ENCODE results near the gene SNRPA1.
A peak's percentile ranks its signal among the peaks of the same experiment; 100 is the strongest.

DNA sequence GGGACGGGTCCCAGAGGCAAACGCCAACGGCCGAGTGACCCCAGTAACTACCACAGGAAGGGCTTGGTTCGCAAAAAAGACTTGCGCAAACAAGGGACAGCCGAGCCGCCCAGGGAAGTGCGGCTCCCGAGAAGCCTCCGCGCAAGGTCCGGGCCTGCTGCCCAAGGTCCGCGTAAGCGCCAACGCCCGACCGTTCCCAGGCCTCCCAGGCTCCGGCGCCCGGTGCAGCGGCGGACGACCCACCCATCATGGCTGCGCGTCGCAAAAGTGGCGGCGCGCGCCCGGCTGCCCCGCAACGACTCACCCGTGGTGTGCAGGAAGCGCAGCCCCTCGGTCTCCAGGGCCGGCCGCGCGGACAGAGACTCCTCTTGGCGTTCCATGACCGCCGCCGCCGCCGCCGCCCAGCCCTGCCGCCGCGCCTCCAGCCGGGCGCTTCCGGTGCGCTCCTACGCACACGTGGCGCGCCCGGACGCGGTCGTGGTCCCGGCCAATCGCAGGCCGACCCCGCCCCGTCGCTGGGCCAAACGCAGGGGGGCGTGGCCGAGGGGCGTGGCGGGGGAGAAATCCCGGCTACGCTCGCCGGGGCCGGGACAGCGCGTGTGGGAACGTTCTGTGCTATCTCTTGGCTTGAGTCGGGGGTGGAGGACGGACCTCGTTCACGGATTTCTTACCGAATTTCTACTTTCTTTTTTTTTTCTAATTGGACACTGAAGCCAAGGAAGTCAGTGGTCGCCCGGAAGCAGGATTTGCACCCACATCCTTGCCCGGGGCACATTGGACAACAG, 17.8 kb downstream of the SNRPA1 start, which contains the start of gene SELENOS:
- TF ChIP-seq, protein P1, sequence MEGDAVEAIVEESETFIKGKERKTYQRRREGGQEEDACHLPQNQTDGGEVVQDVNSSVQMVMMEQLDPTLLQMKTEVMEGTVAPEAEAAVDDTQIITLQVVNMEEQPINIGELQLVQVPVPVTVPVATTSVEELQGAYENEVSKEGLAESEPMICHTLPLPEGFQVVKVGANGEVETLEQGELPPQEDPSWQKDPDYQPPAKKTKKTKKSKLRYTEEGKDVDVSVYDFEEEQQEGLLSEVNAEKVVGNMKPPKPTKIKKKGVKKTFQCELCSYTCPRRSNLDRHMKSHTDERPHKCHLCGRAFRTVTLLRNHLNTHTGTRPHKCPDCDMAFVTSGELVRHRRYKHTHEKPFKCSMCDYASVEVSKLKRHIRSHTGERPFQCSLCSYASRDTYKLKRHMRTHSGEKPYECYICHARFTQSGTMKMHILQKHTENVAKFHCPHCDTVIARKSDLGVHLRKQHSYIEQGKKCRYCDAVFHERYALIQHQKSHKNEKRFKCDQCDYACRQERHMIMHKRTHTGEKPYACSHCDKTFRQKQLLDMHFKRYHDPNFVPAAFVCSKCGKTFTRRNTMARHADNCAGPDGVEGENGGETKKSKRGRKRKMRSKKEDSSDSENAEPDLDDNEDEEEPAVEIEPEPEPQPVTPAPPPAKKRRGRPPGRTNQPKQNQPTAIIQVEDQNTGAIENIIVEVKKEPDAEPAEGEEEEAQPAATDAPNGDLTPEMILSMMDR (IDR thresholded peaks at IDR 0.05 in 4 of 5, conservative IDR thresholded peaks at IDR 0.05 in 1 of 5), result peak in 1 of 5 experiments; percentile 11
- peak; percentile 99 to 100 for TF ChIP-seq POLR2A (IDR thresholded peaks at IDR 0.05)
